Fibroblast of skin of left quadriceps (primary cell): ENCODE data around the gene CHKB.

Source experiments
- DNase-seq, 2 experiments: peaks; one replicate each; pipeline ENCODE4 v3.0.0-alpha.2; 2013; ENCODE audit warnings: low read depth in 2 of 2

The CHKB gene

GRCh38 chr22:50531546-50531961, 51.1 kb downstream of the CHKB start:
- no peak for DNase-seq

DNA sequence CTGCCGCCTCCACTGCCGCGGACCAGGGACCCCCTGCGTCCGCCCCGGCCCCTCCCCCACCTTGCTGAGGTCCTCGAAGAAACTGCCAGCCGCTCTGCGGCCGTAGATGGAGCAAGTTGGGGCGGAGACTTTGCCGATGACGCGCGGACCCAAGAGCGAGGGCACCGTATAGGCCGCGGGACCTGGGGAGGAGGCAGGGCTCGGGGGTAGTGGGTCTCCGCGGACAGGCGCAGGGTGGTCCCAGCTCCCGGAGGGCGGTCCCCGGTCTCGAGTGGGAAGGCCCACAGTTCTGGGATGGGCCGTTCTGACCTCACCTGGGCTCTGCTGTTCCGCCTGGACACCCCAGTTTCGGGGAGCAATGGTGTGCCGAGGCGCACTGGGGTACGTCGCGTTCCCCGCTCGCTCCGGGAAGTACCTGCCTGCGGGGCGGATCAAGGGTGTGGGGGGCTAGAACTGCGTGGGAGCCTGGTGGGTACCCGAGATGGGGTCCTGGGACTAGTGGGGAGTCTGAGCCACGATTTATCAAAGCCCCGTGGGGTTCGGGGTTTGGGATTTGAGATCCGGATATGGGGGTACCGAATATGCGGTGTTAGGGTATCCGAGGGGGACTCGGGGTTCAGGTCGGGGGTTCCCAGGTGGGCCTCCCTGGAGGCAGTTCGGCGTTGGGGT, 51.6 kb downstream of the CHKB start:
- DNase-seq, result no peak

DNA sequence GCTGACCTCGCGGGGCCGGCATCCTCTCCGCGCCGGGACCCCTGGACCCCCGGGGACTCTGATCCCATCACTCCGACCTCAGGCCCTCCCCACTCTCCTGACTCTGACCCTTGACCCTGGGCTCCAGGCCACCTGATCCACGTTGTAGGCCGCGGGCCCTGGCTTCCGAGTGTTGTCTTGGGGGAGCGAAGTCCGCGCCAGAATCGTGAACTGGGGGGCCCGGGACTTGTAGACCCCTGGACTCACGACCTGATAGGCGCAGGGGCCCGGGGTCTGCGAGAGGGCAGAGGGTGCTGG, 52.1 kb downstream of the CHKB start:
- no peak for DNase-seq

- DNase-seq, result no peak
Measured at GRCh38 chr22:50529897-50530579, 52.6 kb downstream of the CHKB start, which contains the start of gene TYMP. TSS of gene TYMP (minus strand) at chr22:50530012. CDS start at chr22:50529709, 303 bp downstream.

GRCh38 chr22:50529416-50529896, 53.2 kb downstream of the CHKB start:
- DNase-seq, result no peak
